Caco-2 (cell line): ENCODE measurements around the gene ZNF823. TPM values are rescaled to one million over a fixed set of nuclear protein-coding genes. Genes with fewer than 3 reads are reported as not detected.

Source experiments
- BruUV-seq: library from RNA; stranded (reverse); fragments of 400-500 nt; replicated peaks from 2 replicates; lab custom pipeline; 2021; lab: Mats Ljungman, UMichigan
- CTCF ChIA-PET: fragments of 300-600 bp; sonication (Branson Sonifier 250); formaldehyde crosslinking; loops from one replicate; lab custom pipeline; 2022; ENCODE audit warnings: antibody characterized with exemption; lab: Charles Lee
- POLR2A ChIA-PET: fragments of 300-600 bp; sonication (Branson Sonifier 250); formaldehyde crosslinking; loops from one replicate; lab custom pipeline; 2022; ENCODE audit warnings: antibody characterized with exemption; lab: Charles Lee
- DNase-seq, 2 experiments: peaks; one replicate each; pipeline versions ENCODE4 v3.0.0 to v3.0.0-alpha.2; 2020 to 2022
- H3K27me3 ChIP-seq: replicated peaks from 2 replicates; pipeline ENCODE4 v1.6.0; 2011; ENCODE audit warnings: low read length; ENCODE audit not compliant: control insufficient read depth, insufficient read depth
- H3K36me3 ChIP-seq: 2 replicates; pipeline ENCODE4 v1.5.1; 2011; ENCODE audit warnings: low read length; ENCODE audit not compliant: control insufficient read depth, insufficient read depth
- H3K4me1 ChIP-seq: fragments of 250-450 bp; sonication (Bioruptor Pico); 2 replicates; pipeline ENCODE4 v1.5.1; 2020; ENCODE audit warnings: mild to moderate bottlenecking
- H3K4me3 ChIP-seq: 2 replicates; pipeline ENCODE4 v1.5.1; 2011; ENCODE audit warnings: low read depth, mild to moderate bottlenecking, control low read depth, low read length
- H3K9me3 ChIP-seq: fragments of 250-450 bp; sonication (Bioruptor Pico); 2 replicates; pipeline ENCODE4 v1.5.1; 2020; ENCODE audit warnings: mild to moderate bottlenecking, moderate library complexity
- H3K27ac Mint-ChIP-seq: one replicate; pipeline ENCODE4 v1.8.0; 2022; ENCODE audit warnings: mixed read lengths; ENCODE audit not compliant: unreplicated experiment
- H3K27me3 Mint-ChIP-seq: one replicate; pipeline ENCODE4 v1.8.0; 2022; ENCODE audit warnings: mixed read lengths; ENCODE audit not compliant: insufficient read depth, unreplicated experiment
- H3K36me3 Mint-ChIP-seq: one replicate; pipeline ENCODE4 v1.8.0; 2022; ENCODE audit warnings: mild to moderate bottlenecking, mixed read lengths; ENCODE audit not compliant: insufficient read depth, unreplicated experiment
- H3K4me1 Mint-ChIP-seq: one replicate; pipeline ENCODE4 v1.8.0; 2022; ENCODE audit warnings: low read depth, mixed read lengths; ENCODE audit not compliant: unreplicated experiment
- H3K4me3 Mint-ChIP-seq: one replicate; pipeline ENCODE4 v1.8.0; 2022; ENCODE audit warnings: mild to moderate bottlenecking, moderate library complexity, mixed read lengths; ENCODE audit not compliant: unreplicated experiment
- H3K9me3 Mint-ChIP-seq: one replicate; pipeline ENCODE4 v1.8.0; 2022; ENCODE audit warnings: mixed read lengths; ENCODE audit not compliant: unreplicated experiment
- intact Hi-C: fragments of 100-400 bp; cut with micrococcal nuclease; formaldehyde crosslinking; loops from one replicate; pipeline ENCODE4 v1.10.0; 2022; ENCODE audit not compliant: unreplicated experiment
- total RNA-seq: library from RNA; stranded (reverse); gene quantifications from 2 replicates; pipeline ENCODE4 v1.2.3, GENCODE V29; 2022
- TF ChIP-seq, protein P1 (sequence below), 2 experiments: fragments of 200-600 bp in 1 of 2; IDR thresholded peaks; 1 replicate in 1 of 2; 2 replicates in 1 of 2; pipeline versions ENCODE4 v1.5.1 to v1.8.0; 2011 to 2022; ENCODE audit warnings: antibody characterized with exemption in 1 of 2, control low read depth in 1 of 2, inconsistent platforms in 1 of 2, low read depth in 1 of 2, low read length in 1 of 2, mild to moderate bottlenecking in 1 of 2, moderate library complexity in 1 of 2; ENCODE audit not compliant: insufficient read depth in 1 of 2, severe bottlenecking in 1 of 2, unreplicated experiment in 1 of 2

Gene ZNF823
- total RNA-seq, 1 experiment from 2014 or later = 12.1 TPM

DNA sequence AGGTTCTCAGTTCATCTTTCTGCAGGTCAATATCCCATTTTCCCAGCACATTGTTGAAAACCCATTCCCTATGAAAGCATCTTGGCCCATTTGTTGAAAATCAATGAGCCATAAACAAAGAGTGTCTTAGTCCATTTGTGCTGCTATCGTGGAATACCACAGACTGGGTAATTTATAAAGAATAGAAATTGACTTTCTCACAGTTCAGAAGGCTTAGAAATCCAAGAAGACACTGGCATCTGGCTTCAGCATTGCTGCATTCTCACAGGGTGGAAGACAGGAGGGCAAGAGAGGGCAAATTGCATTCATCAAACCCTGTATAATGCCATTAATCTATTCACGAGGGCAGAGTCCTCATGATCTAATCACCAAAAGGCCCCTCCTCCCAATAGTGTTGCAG lies 34.1 kb downstream of the ZNF823 start:
- ChIA-PET CTCF (no interaction called here), POLR2A (no interaction called here)
- no TSS peak for BruUV-seq
- H3K27me3 ChIP-seq = no peaks in the 10 kb centered on the region
- no peaks in the 10 kb centered on the region for H3K27me3 Mint-ChIP-seq
- no peak overlapping the region for H3K4me3 ChIP-seq
- no peak overlapping the region for H3K27ac Mint-ChIP-seq
- H3K36me3 Mint-ChIP-seq = peaks cover 5% of the 10 kb centered on the region
- H3K9me3 ChIP-seq = no peaks in the 10 kb centered on the region
- no peak overlapping the region for H3K4me3 Mint-ChIP-seq
- intact Hi-C loops = no loop called here
- TF ChIP-seq, protein P1, sequence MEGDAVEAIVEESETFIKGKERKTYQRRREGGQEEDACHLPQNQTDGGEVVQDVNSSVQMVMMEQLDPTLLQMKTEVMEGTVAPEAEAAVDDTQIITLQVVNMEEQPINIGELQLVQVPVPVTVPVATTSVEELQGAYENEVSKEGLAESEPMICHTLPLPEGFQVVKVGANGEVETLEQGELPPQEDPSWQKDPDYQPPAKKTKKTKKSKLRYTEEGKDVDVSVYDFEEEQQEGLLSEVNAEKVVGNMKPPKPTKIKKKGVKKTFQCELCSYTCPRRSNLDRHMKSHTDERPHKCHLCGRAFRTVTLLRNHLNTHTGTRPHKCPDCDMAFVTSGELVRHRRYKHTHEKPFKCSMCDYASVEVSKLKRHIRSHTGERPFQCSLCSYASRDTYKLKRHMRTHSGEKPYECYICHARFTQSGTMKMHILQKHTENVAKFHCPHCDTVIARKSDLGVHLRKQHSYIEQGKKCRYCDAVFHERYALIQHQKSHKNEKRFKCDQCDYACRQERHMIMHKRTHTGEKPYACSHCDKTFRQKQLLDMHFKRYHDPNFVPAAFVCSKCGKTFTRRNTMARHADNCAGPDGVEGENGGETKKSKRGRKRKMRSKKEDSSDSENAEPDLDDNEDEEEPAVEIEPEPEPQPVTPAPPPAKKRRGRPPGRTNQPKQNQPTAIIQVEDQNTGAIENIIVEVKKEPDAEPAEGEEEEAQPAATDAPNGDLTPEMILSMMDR (IDR thresholded peaks at IDR 0.05; ENCODE audit: insufficient read depth in 1 of 2, low read depth in 1 of 2, low read length in 1 of 2, severe bottlenecking in 1 of 2, unreplicated experiment in 1 of 2) = no peak
- no peaks in the 10 kb centered on the region for H3K36me3 ChIP-seq
- peaks cover 6% of the 10 kb centered on the region for H3K4me1 Mint-ChIP-seq
- DNase-seq = no peak
- H3K4me1 ChIP-seq = no peaks in the 10 kb centered on the region
- peaks cover 9% of the 10 kb centered on the region for H3K9me3 Mint-ChIP-seq

DNA sequence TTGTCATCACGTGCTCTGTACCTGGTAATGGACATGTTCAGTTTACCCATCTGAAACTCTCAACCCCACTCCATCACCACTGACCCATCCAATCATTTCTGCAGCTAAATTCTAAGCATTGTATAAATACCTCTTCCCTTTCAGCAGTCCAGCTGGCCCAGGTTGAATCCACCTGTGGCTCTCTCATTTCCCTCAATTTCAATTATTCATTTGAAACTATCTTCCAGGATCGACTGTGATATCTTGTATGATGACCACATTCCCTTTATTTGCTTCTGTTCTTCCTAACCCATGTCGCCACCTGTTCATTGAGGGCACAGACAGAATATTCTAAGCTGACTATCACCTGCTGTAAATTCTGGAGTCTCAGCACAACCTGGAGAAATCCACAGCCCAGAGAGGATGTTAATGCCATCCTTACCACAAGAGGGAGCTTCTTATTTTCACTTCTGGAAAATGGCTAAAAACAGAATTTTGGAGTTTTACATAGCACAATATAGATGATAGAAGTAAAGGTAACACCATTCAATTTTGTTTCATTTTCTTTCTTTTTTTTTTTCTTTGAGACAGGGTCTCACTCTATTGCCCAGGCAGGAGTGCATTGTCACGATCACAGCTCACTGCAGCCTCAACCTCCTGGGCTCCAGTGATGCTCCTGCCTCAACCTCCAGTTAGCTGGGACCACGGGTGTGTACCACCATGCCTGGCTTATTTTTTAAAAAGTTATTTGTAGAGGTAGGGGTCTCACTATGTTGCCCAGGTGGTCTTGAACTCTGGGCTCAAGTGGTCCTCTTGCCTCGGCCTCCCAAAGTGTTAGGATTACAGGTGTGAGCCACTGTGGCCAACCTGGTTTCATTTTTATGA lies 38.6 kb downstream of the ZNF823 start:
- CTCF ChIA-PET = interaction anchor here (0.5 to 1.6 kb wide), 12 partner anchors 8 to 732 kb away, joined by 3 to 7 read pairs (median 3); partner anchors contain the start of gene ZNF441
- no peaks in the 10 kb centered on the region for H3K36me3 ChIP-seq
- no peaks in the 10 kb centered on the region for H3K27me3 ChIP-seq
- no peak overlapping the region for H3K27ac Mint-ChIP-seq
- no peaks in the 10 kb centered on the region for H3K27me3 Mint-ChIP-seq
- no peak overlapping the region for H3K4me3 Mint-ChIP-seq
- H3K4me1 ChIP-seq = peaks cover 2% of the 10 kb centered on the region
- H3K4me3 ChIP-seq = no peak overlapping the region
- peak in 1 of 2 experiments; percentile 44 for DNase-seq
- no peaks in the 10 kb centered on the region for H3K9me3 Mint-ChIP-seq
- POLR2A ChIA-PET = interaction anchor here (1.0 kb wide), 1 partner anchor 61 kb away, joined by 3 read pairs; no protein-coding TSS in a partner anchor
- TF ChIP-seq, protein P1 (IDR thresholded peaks at IDR 0.05; ENCODE audit: insufficient read depth in 1 of 2, low read depth in 1 of 2, low read length in 1 of 2, severe bottlenecking in 1 of 2, unreplicated experiment in 1 of 2) = peak; percentile 46 to 70
- intact Hi-C loops = loop anchor here (5.0 kb wide), 1 partner anchor 442 kb away; the partner anchor contains the start of gene ZNF20
- peaks cover 6% of the 10 kb centered on the region for H3K36me3 Mint-ChIP-seq
- BruUV-seq = no TSS peak
- H3K9me3 ChIP-seq = no peaks in the 10 kb centered on the region
- H3K4me1 Mint-ChIP-seq = peaks cover 6% of the 10 kb centered on the region

DNA sequence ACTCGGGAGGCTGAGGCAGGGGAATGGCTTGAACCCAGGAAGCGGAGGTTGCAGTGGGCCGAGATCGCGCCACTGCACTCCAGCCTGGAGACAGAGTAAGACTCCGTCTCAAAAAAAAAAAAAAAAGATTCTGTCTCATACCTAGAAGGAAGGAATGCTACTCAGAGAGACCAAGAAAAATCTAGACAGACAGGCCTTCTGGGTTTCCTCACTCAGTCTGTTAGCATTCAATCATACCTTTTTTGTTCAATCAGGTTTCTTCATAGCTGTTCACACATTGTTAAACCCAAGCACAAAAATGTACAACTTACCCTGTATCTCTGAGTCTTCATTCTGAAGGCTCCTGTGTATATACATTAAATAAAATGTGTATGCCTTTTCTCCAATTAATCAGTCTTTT lies 40.5 kb downstream of the ZNF823 start:
- Mint-ChIP-seq H3K27me3 (no peaks in the 10 kb centered on the region), H3K4me3 (no peak overlapping the region)
- intact Hi-C loops = loop anchor here (5.0 kb wide), 1 partner anchor 444 kb away; the partner anchor contains the start of gene ZNF20

More for the DNA sequence above, 40.5 kb downstream of the ZNF823 start:
- Histone ChIP-seq H3K36me3 (no peaks in the 10 kb centered on the region), H3K9me3 (0 out of 2 replicates have a peak, but pooled peaks cover 4% of the 10 kb centered on the region), H3K4me3 (no peak overlapping the region), H3K27me3 (no peaks in the 10 kb centered on the region), H3K4me1 (peaks cover 5% of the 10 kb centered on the region)
- CTCF ChIA-PET = no interaction called here
- Mint-ChIP-seq H3K36me3 (peaks cover 22% of the 10 kb centered on the region), H3K9me3 (no peaks in the 10 kb centered on the region), H3K4me1 (peaks cover 6% of the 10 kb centered on the region), H3K27ac (no peak overlapping the region)
- no peak for DNase-seq
- TF ChIP-seq, protein P1 (IDR thresholded peaks at IDR 0.05; ENCODE audit: insufficient read depth in 1 of 2, low read depth in 1 of 2, low read length in 1 of 2, severe bottlenecking in 1 of 2, unreplicated experiment in 1 of 2) = no peak
- POLR2A ChIA-PET = no interaction called here
- BruUV-seq = no TSS peak
